ENCODE data around the gene HSPA6. TPM values are rescaled to one million over a fixed set of nuclear protein-coding genes. Genes with fewer than 3 reads are reported as not detected.
A peak's percentile ranks its signal among the peaks of the same experiment; 100 is the strongest.

The HSPA6 gene
- total and polyA plus RNA-seq, 5 donors from 2014 or later = not detected

GRCh38 chr1:161484613-161485012 lies 39.7 kb upstream of the HSPA6 start:
- H3K27me3 Mint-ChIP-seq = peaks cover 40% of the 10 kb centered on the region
- peaks cover 12% of the 10 kb centered on the region for H3K27me3 ChIP-seq (ENCODE audit: control insufficient read depth, insufficient read depth, low read length)
- H3K36me3 Mint-ChIP-seq = no peaks in the 10 kb centered on the region
- no peak overlapping the region for H3K27ac Mint-ChIP-seq
- no peak overlapping the region for H3K4me3 Mint-ChIP-seq
- H3K27ac ChIP-seq (ENCODE audit: insufficient read depth, low read length, poor library complexity, severe bottlenecking) = no peak overlapping the region
- H3K9me3 Mint-ChIP-seq = no peaks in the 10 kb centered on the region
- H3K36me3 ChIP-seq (ENCODE audit: control insufficient read depth, insufficient read depth, low read length) = no peaks in the 10 kb centered on the region
- H3K4me3 ChIP-seq (ENCODE audit: low read depth, low read length) = no peak overlapping the region
- H3K4me1 Mint-ChIP-seq = peaks cover 0 to 3% (median 0%) of the 10 kb centered on the region in 4 donors
- no peak for ATAC-seq (ENCODE audit: low read depth in 2 of 2)
- H3K9me3 ChIP-seq (ENCODE audit: control insufficient read depth in 2 of 2, low read length in 2 of 2) = no peaks in the 10 kb centered on the region
- DNase-seq = peak in 1 of 3 donors; percentile 10
- no peaks in the 10 kb centered on the region for H3K4me1 ChIP-seq (ENCODE audit: control insufficient read depth, insufficient read depth, low read length, poor library complexity, severe bottlenecking)

GRCh38 chr1:161486806-161487741 lies 37.3 kb upstream of the HSPA6 start:
- ATAC-seq (ENCODE audit: low read depth in 2 of 2) = peak in 1 of 2 donors; percentile 53
- Histone ChIP-seq H3K4me1 (ENCODE audit: control insufficient read depth, insufficient read depth, low read length, poor library complexity, severe bottlenecking) (no peaks in the 10 kb centered on the region), H3K27ac (ENCODE audit: insufficient read depth, low read length, poor library complexity, severe bottlenecking) (no peak overlapping the region), H3K27me3 (ENCODE audit: control insufficient read depth, insufficient read depth, low read length) (peaks cover 31% of the 10 kb centered on the region), H3K9me3 (ENCODE audit: control insufficient read depth in 2 of 2, low read length in 2 of 2) (no peaks in the 10 kb centered on the region), H3K36me3 (ENCODE audit: control insufficient read depth, insufficient read depth, low read length) (no peaks in the 10 kb centered on the region), H3K4me3 (ENCODE audit: low read depth, low read length) (no peak overlapping the region)
- H3K9me3 Mint-ChIP-seq = no peaks in the 10 kb centered on the region
- DNase-seq = peak; percentile 25 to 68 (median 65)
- peaks cover 0 to 13% (median 3%) of the 10 kb centered on the region in 4 donors for H3K4me1 Mint-ChIP-seq
- no peak overlapping the region for H3K27ac Mint-ChIP-seq
- no peaks in the 10 kb centered on the region for H3K36me3 Mint-ChIP-seq
- no peak overlapping the region for H3K4me3 Mint-ChIP-seq
- H3K27me3 Mint-ChIP-seq = peaks cover 60% of the 10 kb centered on the region

GRCh38 chr1:161491472-161491871 lies 32.9 kb upstream of the HSPA6 start:
- DNase-seq = peak in 1 of 3 donors; percentile 17
- H3K4me1 Mint-ChIP-seq = peaks cover 0 to 13% (median 5%) of the 10 kb centered on the region in 4 donors
- H3K27ac Mint-ChIP-seq = no peak overlapping the region
- no peaks in the 10 kb centered on the region for H3K36me3 ChIP-seq (ENCODE audit: control insufficient read depth, insufficient read depth, low read length)
- H3K4me1 ChIP-seq (ENCODE audit: control insufficient read depth, insufficient read depth, low read length, poor library complexity, severe bottlenecking) = no peaks in the 10 kb centered on the region
- peaks cover 82% of the 10 kb centered on the region for H3K27me3 Mint-ChIP-seq
- no peaks in the 10 kb centered on the region for H3K36me3 Mint-ChIP-seq
- H3K9me3 Mint-ChIP-seq = no peaks in the 10 kb centered on the region
- no peak overlapping the region for H3K4me3 ChIP-seq (ENCODE audit: low read depth, low read length)
- peaks cover 42% of the 10 kb centered on the region for H3K27me3 ChIP-seq (ENCODE audit: control insufficient read depth, insufficient read depth, low read length)
- H3K9me3 ChIP-seq (ENCODE audit: control insufficient read depth in 2 of 2, low read length in 2 of 2) = no peaks in the 10 kb centered on the region
- H3K4me3 Mint-ChIP-seq = no peak overlapping the region
- no peak for ATAC-seq (ENCODE audit: low read depth in 2 of 2)
- H3K27ac ChIP-seq (ENCODE audit: insufficient read depth, low read length, poor library complexity, severe bottlenecking) = no peak overlapping the region

- ATAC-seq (ENCODE audit: low read depth in 2 of 2) (no peak), DNase-seq (no peak)
- Histone ChIP-seq H3K9me3 (ENCODE audit: control insufficient read depth in 2 of 2, low read length in 2 of 2) (no peaks in the 10 kb centered on the region), H3K4me1 (ENCODE audit: control insufficient read depth, insufficient read depth, low read length, poor library complexity, severe bottlenecking) (no peaks in the 10 kb centered on the region), H3K36me3 (ENCODE audit: control insufficient read depth, insufficient read depth, low read length) (no peaks in the 10 kb centered on the region), H3K27ac (ENCODE audit: insufficient read depth, low read length, poor library complexity, severe bottlenecking) (no peak overlapping the region), H3K27me3 (ENCODE audit: control insufficient read depth, insufficient read depth, low read length) (peaks cover 51% of the 10 kb centered on the region), H3K4me3 (ENCODE audit: low read depth, low read length) (no peak overlapping the region)
- Mint-ChIP-seq H3K4me3 (no peak overlapping the region), H3K9me3 (no peaks in the 10 kb centered on the region), H3K4me1 (peaks cover 0 to 11% (median 5%) of the 10 kb centered on the region in 4 donors), H3K36me3 (no peaks in the 10 kb centered on the region), H3K27me3 (peaks cover 82% of the 10 kb centered on the region), H3K27ac (no peak overlapping the region)
Measured at GRCh38 chr1:161492827-161493226, 31.5 kb upstream of the HSPA6 start.

GRCh38 chr1:161494091-161494735 lies 30.1 kb upstream of the HSPA6 start:
- Histone ChIP-seq H3K4me3 (ENCODE audit: low read depth, low read length) (no peak overlapping the region), H3K9me3 (ENCODE audit: control insufficient read depth in 2 of 2, low read length in 2 of 2) (no peaks in the 10 kb centered on the region), H3K4me1 (ENCODE audit: control insufficient read depth, insufficient read depth, low read length, poor library complexity, severe bottlenecking) (no peaks in the 10 kb centered on the region), H3K36me3 (ENCODE audit: control insufficient read depth, insufficient read depth, low read length) (no peaks in the 10 kb centered on the region), H3K27ac (ENCODE audit: insufficient read depth, low read length, poor library complexity, severe bottlenecking) (no peak overlapping the region), H3K27me3 (ENCODE audit: control insufficient read depth, insufficient read depth, low read length) (peaks cover 53% of the 10 kb centered on the region)
- ATAC-seq (ENCODE audit: low read depth in 2 of 2) (no peak), DNase-seq (no peak)
- no peak overlapping the region for H3K27ac Mint-ChIP-seq
- no peaks in the 10 kb centered on the region for H3K36me3 Mint-ChIP-seq
- no peak overlapping the region for H3K4me3 Mint-ChIP-seq
- H3K27me3 Mint-ChIP-seq = peaks cover 81% of the 10 kb centered on the region
- H3K9me3 Mint-ChIP-seq = no peaks in the 10 kb centered on the region
- peaks cover 0 to 11% (median 5%) of the 10 kb centered on the region in 4 donors for H3K4me1 Mint-ChIP-seq

- no peaks in the 10 kb centered on the region for H3K36me3 Mint-ChIP-seq
- peaks cover 82% of the 10 kb centered on the region for H3K27me3 Mint-ChIP-seq
- Histone ChIP-seq H3K9me3 (ENCODE audit: control insufficient read depth in 2 of 2, low read length in 2 of 2) (no peaks in the 10 kb centered on the region), H3K36me3 (ENCODE audit: control insufficient read depth, insufficient read depth, low read length) (no peaks in the 10 kb centered on the region), H3K27ac (ENCODE audit: insufficient read depth, low read length, poor library complexity, severe bottlenecking) (no peak overlapping the region), H3K27me3 (ENCODE audit: control insufficient read depth, insufficient read depth, low read length) (peaks cover 45% of the 10 kb centered on the region), H3K4me1 (ENCODE audit: control insufficient read depth, insufficient read depth, low read length, poor library complexity, severe bottlenecking) (no peaks in the 10 kb centered on the region), H3K4me3 (ENCODE audit: low read depth, low read length) (no peak overlapping the region)
- DNase-seq (no peak), ATAC-seq (ENCODE audit: low read depth in 2 of 2) (no peak)
- peaks cover 0 to 11% (median 5%) of the 10 kb centered on the region in 4 donors for H3K4me1 Mint-ChIP-seq
- H3K4me3 Mint-ChIP-seq = no peak overlapping the region
- H3K9me3 Mint-ChIP-seq = no peaks in the 10 kb centered on the region
- H3K27ac Mint-ChIP-seq = no peak overlapping the region
Measured at GRCh38 chr1:161495490-161495889, 28.9 kb upstream of the HSPA6 start.

GRCh38 chr1:161497961-161498360 lies 26.4 kb upstream of the HSPA6 start:
- ATAC-seq (ENCODE audit: low read depth in 2 of 2) (no peak), DNase-seq (no peak)
- Histone ChIP-seq H3K4me1 (ENCODE audit: control insufficient read depth, insufficient read depth, low read length, poor library complexity, severe bottlenecking) (no peaks in the 10 kb centered on the region), H3K36me3 (ENCODE audit: control insufficient read depth, insufficient read depth, low read length) (no peaks in the 10 kb centered on the region), H3K9me3 (ENCODE audit: control insufficient read depth in 2 of 2, low read length in 2 of 2) (no peaks in the 10 kb centered on the region), H3K4me3 (ENCODE audit: low read depth, low read length) (no peak overlapping the region), H3K27me3 (ENCODE audit: control insufficient read depth, insufficient read depth, low read length) (peaks cover 28% of the 10 kb centered on the region), H3K27ac (ENCODE audit: insufficient read depth, low read length, poor library complexity, severe bottlenecking) (no peak overlapping the region)
- H3K9me3 Mint-ChIP-seq = no peaks in the 10 kb centered on the region
- peaks cover 83% of the 10 kb centered on the region for H3K27me3 Mint-ChIP-seq
- no peaks in the 10 kb centered on the region for H3K4me1 Mint-ChIP-seq
- H3K27ac Mint-ChIP-seq = no peak overlapping the region
- H3K4me3 Mint-ChIP-seq = no peak overlapping the region
- no peaks in the 10 kb centered on the region for H3K36me3 Mint-ChIP-seq

All from CD4-positive, CD25-positive, alpha-beta regulatory T cell (primary cell).